NT2/D1 (cell line): Measurements from ENCODE around the gene C9orf152.

ENCODE experiments used
- SUZ12 ChIP-seq: IDR thresholded peaks from 2 replicates; pipeline ENCODE4 v1.6.1; 2011; ENCODE audit not compliant: insufficient read length, insufficient read depth; ENCODE audit errors: extremely low read depth
- YY1 ChIP-seq: IDR thresholded peaks from 2 replicates; pipeline ENCODE4 v1.6.1; 2011; ENCODE audit not compliant: insufficient read length, insufficient read depth
- ZNF274 ChIP-seq: IDR thresholded peaks from 2 replicates; pipeline ENCODE4 v1.6.1; 2011; ENCODE audit warnings: mild to moderate bottlenecking, low read depth, low read length

GRCh38 chr9:110241858-110242321 lies 33.9 kb upstream of the C9orf152 start:
- TF ChIP-seq YY1 (no peak), ZNF274 (no peak), SUZ12 (no peak)
